ENCODE results near the gene B3GNT5. TPM values are rescaled to one million over a fixed set of nuclear protein-coding genes. Genes with fewer than 3 reads are reported as not detected.

The B3GNT5 gene

DNA sequence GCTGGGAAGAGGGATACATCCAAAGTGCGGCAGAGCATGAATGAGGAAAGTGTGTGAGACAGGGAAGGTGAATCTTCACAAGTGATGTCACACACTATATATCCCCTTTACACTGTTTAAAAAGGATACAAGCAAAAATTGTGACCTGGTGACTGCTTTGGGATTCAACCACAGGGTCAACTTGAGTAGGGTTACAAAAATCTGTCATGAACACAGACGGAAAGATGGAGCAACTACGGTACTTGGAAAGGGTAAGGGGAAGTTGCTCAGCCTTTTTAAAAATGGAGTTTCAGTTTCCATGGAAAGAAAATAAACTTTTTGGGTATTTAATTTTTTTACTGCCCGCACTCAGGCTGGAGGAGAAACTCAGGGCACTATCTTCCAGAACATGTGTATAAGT lies 60.3 kb downstream of the B3GNT5 start:
- peaks cover 15% of the 10 kb centered on the region for H3K4me1 ChIP-seq (ENCODE audit: control insufficient read depth, insufficient read depth, low read length)
- H3K36me3 ChIP-seq (ENCODE audit: insufficient read depth, low read length): no peaks in the 10 kb centered on the region
- H3K4me3 ChIP-seq (ENCODE audit: low read length): no peak overlapping the region

DNA sequence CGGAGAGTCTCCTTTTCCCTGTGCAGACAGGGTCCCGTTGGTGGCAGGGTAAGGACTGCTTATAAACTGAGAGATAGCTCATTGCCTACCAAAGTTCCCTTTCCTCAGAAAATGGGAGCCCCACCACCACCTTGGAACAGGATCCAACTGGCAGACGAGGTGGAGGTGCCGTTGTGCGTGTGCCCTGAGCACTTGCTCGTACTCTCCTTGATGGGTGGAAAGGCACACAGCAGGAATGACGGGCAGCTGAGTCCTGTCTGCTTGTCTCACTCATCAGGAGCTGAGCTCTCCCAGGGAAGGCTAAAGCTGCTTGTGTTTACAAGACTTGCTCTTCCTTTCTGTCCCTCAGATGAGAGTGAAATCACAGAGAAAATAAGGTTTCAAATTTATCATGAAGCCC lies 60.7 kb downstream of the B3GNT5 start:
- H3K36me3 ChIP-seq (ENCODE audit: insufficient read depth, low read length): no peaks in the 10 kb centered on the region
- H3K9ac ChIP-seq (ENCODE audit: low read depth, low read length): no peak overlapping the region
- H3K4me2 ChIP-seq (ENCODE audit: low read length): no peak overlapping the region
- no peaks in the 10 kb centered on the region for H3K27me3 ChIP-seq (ENCODE audit: control insufficient read depth, insufficient read depth, low read length)
- H3K9me3 ChIP-seq (replicated peaks; ENCODE audit: low read length): no peaks in the 10 kb centered on the region
- no peak overlapping the region for H3K4me3 ChIP-seq (ENCODE audit: low read length)
- H3K4me1 ChIP-seq (ENCODE audit: control insufficient read depth, insufficient read depth, low read length): peaks cover 19% of the 10 kb centered on the region

More for the DNA sequence above, 60.3 kb downstream of the B3GNT5 start:
- Histone ChIP-seq H3K27me3 (ENCODE audit: control insufficient read depth, insufficient read depth, low read length) (no peaks in the 10 kb centered on the region), H3K9ac (ENCODE audit: low read depth, low read length) (no peak overlapping the region), H3K4me2 (ENCODE audit: low read length) (no peak overlapping the region), H3K9me3 (replicated peaks; ENCODE audit: low read length) (no peaks in the 10 kb centered on the region)

DNA sequence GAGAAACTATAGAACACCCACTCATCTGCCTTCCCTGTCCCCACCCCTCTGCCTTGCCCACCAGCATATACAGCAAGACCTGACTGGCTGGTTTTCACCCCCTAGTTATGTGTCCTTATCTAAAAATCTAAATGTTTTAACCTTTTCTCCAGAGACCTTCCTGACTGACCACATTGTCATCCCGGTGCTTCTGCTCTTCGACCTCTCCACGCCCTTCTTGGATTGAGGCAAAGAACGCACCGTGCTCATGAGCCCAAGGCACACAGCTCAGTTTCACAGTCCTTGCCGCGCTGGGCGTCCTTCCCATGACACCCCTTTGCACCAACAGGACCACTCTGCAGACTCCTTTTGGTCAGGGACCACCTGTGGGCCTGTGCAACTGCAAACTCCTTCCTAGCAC lies 62.7 kb downstream of the B3GNT5 start:
- Histone ChIP-seq H3K4me2 (ENCODE audit: low read length) (no peak overlapping the region), H3K27me3 (ENCODE audit: control insufficient read depth, insufficient read depth, low read length) (no peaks in the 10 kb centered on the region), H3K9me3 (replicated peaks; ENCODE audit: low read length) (no peaks in the 10 kb centered on the region), H3K4me3 (ENCODE audit: low read length) (no peak overlapping the region), H3K4me1 (ENCODE audit: control insufficient read depth, insufficient read depth, low read length) (peaks cover 19% of the 10 kb centered on the region), H3K9ac (ENCODE audit: low read depth, low read length) (no peak overlapping the region), H3K36me3 (ENCODE audit: insufficient read depth, low read length) (no peaks in the 10 kb centered on the region)

DNA sequence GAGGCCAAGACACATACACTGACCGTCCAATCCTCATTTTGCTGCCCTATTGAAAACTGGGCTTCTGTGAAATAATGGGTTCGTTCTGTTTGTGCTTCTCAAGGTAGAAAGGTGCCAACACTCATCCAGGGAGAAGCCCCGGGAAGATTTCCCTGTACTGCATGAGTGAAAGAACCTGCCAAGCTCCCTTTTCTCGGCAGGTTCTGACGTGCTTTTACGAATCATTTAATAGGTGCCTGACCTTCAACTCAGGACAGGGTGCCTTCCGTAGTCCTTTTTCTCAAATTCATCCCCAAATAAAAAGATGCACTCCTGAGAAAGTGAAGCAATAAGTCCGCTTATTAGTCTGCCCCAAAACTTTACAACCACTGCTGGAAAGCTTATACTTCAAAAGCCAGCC lies 64.2 kb downstream of the B3GNT5 start:
- no peaks in the 10 kb centered on the region for H3K27me3 ChIP-seq (ENCODE audit: control insufficient read depth, insufficient read depth, low read length)
- no peak overlapping the region for H3K4me2 ChIP-seq (ENCODE audit: low read length)
- H3K9me3 ChIP-seq (replicated peaks; ENCODE audit: low read length): no peaks in the 10 kb centered on the region
- peaks cover 19% of the 10 kb centered on the region for H3K4me1 ChIP-seq (ENCODE audit: control insufficient read depth, insufficient read depth, low read length)
- no peaks in the 10 kb centered on the region for H3K36me3 ChIP-seq (ENCODE audit: insufficient read depth, low read length)
- no peak overlapping the region for H3K4me3 ChIP-seq (ENCODE audit: low read length)
- no peak overlapping the region for H3K9ac ChIP-seq (ENCODE audit: low read depth, low read length)

DNA sequence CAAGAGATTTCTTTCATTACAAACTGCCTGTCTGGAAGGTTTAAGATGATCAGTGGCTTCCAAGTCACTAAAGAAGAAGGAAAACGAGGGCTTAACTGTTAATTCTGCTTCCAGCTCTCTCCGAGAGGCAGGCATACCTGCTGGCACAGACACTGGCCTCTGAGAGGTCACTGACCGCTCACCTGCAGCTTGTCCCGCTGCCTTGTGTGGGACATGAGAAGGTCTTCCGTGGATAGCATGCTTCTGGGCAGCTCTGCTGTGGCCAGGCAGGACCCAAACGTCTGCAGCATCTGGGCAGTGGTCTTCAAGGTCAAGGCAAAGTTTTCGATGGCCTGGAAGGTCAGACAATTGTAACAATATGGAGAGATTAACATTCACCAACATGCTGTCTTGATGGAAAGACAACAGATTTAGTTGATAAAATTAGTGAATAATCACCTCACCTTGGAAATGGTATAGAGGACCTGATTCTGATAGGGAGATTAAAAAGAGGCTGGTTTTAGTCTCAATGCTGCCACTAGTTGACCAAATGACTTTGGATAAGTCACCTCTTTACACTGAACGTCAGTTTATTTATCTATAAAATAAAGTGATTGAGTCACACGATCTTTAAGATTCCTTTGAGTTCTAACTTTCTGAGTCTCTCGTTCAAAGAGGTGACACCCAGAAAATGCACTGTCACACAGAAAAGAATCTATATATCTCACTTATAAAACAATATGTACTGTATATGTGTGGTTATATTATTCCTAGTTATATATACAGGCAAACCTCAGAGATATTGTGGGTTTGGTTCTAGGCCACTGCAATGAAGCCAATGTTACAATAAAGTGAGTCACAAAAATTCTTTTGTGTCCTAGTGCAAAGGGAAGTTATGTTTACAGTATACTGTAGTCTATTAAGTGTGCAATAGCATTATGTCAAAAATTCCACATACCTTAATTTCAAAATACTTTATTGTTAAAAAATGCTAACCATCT lies 65.1 kb downstream of the B3GNT5 start:
- Histone ChIP-seq H3K9me3 (replicated peaks; ENCODE audit: low read length) (no peaks in the 10 kb centered on the region), H3K36me3 (ENCODE audit: insufficient read depth, low read length) (no peaks in the 10 kb centered on the region), H3K9ac (ENCODE audit: low read depth, low read length) (no peak overlapping the region), H3K4me1 (ENCODE audit: control insufficient read depth, insufficient read depth, low read length) (peaks cover 19% of the 10 kb centered on the region), H3K4me3 (ENCODE audit: low read length) (no peak overlapping the region), H3K27me3 (ENCODE audit: control insufficient read depth, insufficient read depth, low read length) (no peaks in the 10 kb centered on the region), H3K4me2 (ENCODE audit: low read length) (no peak overlapping the region)

DNA sequence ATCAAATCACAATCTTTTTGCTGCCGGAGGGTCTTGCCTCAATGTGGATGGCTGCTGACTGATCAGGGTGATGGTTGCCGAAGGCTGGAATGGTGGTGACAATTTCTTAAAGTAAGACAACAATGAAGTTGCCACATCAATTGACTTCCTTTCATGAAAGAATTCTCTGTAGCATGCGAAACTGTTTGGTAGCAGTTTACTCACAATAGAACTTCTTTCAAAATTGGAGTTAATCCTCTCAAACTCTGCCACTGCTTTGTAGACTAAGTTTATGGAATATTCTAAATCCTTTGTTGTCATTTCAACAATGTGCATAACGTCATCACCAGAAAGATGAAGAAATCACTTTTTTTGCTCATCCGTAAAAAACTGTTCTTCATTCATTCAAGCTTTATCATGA lies 65.8 kb downstream of the B3GNT5 start:
- no peak overlapping the region for H3K9ac ChIP-seq (ENCODE audit: low read depth, low read length)
- peaks cover 19% of the 10 kb centered on the region for H3K4me1 ChIP-seq (ENCODE audit: control insufficient read depth, insufficient read depth, low read length)
- no peaks in the 10 kb centered on the region for H3K9me3 ChIP-seq (replicated peaks; ENCODE audit: low read length)
- no peaks in the 10 kb centered on the region for H3K36me3 ChIP-seq (ENCODE audit: insufficient read depth, low read length)
- H3K27me3 ChIP-seq (ENCODE audit: control insufficient read depth, insufficient read depth, low read length): no peaks in the 10 kb centered on the region
- H3K4me3 ChIP-seq (ENCODE audit: low read length): no peak overlapping the region
- H3K4me2 ChIP-seq (ENCODE audit: low read length): no peak overlapping the region

DNA sequence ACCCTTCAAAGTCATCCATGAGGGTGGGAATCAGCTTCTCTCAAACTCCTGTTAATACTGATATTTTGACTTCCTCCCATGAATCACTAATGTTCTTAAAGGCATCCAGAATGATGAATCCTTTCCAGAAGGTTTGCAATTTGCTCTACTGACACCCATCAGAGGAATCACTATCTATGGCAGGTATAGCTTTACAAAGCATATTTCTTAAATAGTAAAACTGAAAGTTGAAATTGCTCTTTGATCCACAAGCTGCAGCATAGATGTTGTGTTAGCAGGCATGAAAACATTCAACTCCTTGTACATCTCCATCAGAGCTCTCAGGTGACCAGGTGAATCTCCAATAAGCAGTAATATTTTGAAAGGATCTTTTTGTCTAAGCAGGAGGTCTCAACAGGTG lies 66.3 kb downstream of the B3GNT5 start:
- H3K4me2 ChIP-seq (ENCODE audit: low read length): no peak overlapping the region
- H3K36me3 ChIP-seq (ENCODE audit: insufficient read depth, low read length): no peaks in the 10 kb centered on the region
- H3K9me3 ChIP-seq (replicated peaks; ENCODE audit: low read length): no peaks in the 10 kb centered on the region
- H3K4me1 ChIP-seq (ENCODE audit: control insufficient read depth, insufficient read depth, low read length): peaks cover 19% of the 10 kb centered on the region
- H3K9ac ChIP-seq (ENCODE audit: low read depth, low read length): no peak overlapping the region
- no peak overlapping the region for H3K4me3 ChIP-seq (ENCODE audit: low read length)
- H3K27me3 ChIP-seq (ENCODE audit: control insufficient read depth, insufficient read depth, low read length): no peaks in the 10 kb centered on the region

Small RNAs within 50 kb of the gene (small RNA-seq; reads per million reads assigned to genes)
- gene RNA5SP151: not detected
